ENCODE results near the gene PTPN5. TPM values are rescaled to one million over a fixed set of nuclear protein-coding genes. Genes with fewer than 3 reads are reported as not detected.
"Not testable (repeated sequence)": the region's sequence is repeated elsewhere in the genome, so short reads cannot be mapped to it uniquely, and the experiment has no call there.

The PTPN5 gene
- total RNA-seq = under 1 TPM; 0.14 to 0.92 (median 0.17) TPM
- long read RNA-seq, donor 1, partial matches to known transcripts = 0 of 3 reads
- long read RNA-seq, donor 1, other reads (novel, unspliced or antisense) = 2 of 3 reads
- long read RNA-seq, donor 2, partial matches to known transcripts = 0 of 1 reads
- long read RNA-seq, donor 2, other reads (novel, unspliced or antisense) = 0 of 1 reads

GRCh38 chr11:18791207-18791968, at the start of gene PTPN5:
PTPN5 (minus strand) TSS chr11:18791798; CDS start chr11:18771958, 19,840 bp downstream.
- H3K9me3 ChIP-seq = no peaks in the 10 kb centered on the region
- H3K4me3 ChIP-seq = no peak within 1 kb of the TSS
- H3K36me3 ChIP-seq (ENCODE audit: low read depth) = no peaks in the 10 kb centered on the region
- H3K4me1 ChIP-seq (ENCODE audit: low read depth) = peaks cover 4% of the 10 kb centered on the region
- DNase-seq (no peak), ATAC-seq (no peak)
- TF ChIP-seq CTCF (IDR thresholded peaks at IDR 0.05) = no peak
- intact Hi-C loops (cut with DNase I, micrococcal nuclease) = no loop called here

GRCh38 chr11:18836417-18836816, 44.8 kb upstream of the PTPN5 start:
- intact Hi-C loops (cut with DNase I, micrococcal nuclease) = no loop called here
- no peak for TF ChIP-seq CTCF (IDR thresholded peaks at IDR 0.05)
- Histone ChIP-seq H3K36me3 (ENCODE audit: low read depth) (no peaks in the 10 kb centered on the region), H3K4me1 (ENCODE audit: low read depth) (no peaks in the 10 kb centered on the region), H3K4me3 (no peak overlapping the region), H3K9me3 (no peaks in the 10 kb centered on the region)
- DNase-seq (no peak), ATAC-seq (no peak)

- Histone ChIP-seq H3K9me3 (no peaks in the 10 kb centered on the region), H3K4me3 (no peak overlapping the region), H3K36me3 (ENCODE audit: low read depth) (no peaks in the 10 kb centered on the region), H3K4me1 (ENCODE audit: low read depth) (no peaks in the 10 kb centered on the region)
- intact Hi-C loops (cut with DNase I, micrococcal nuclease) = no loop called here
- no peak for DNase-seq
- TF ChIP-seq CTCF (IDR thresholded peaks at IDR 0.05) = no peak
- no peak for ATAC-seq
Measured at GRCh38 chr11:18834754-18835466, 43.3 kb upstream of the PTPN5 start.

- intact Hi-C loops (cut with DNase I, micrococcal nuclease); ATAC-seq: not testable (repeated sequence)
Measured at GRCh38 chr11:18820160-18820559, 28.6 kb upstream of the PTPN5 start.

GRCh38 chr11:18804199-18804999, 12.8 kb upstream of the PTPN5 start:
- no peaks in the 10 kb centered on the region for H3K4me1 ChIP-seq (ENCODE audit: low read depth)
- intact Hi-C loops (cut with DNase I, micrococcal nuclease) = no loop called here
- TF ChIP-seq CTCF (IDR thresholded peaks at IDR 0.05) = no peak
- no peak for DNase-seq
- no peaks in the 10 kb centered on the region for H3K9me3 ChIP-seq
- H3K36me3 ChIP-seq (ENCODE audit: low read depth) = no peaks in the 10 kb centered on the region
- ATAC-seq = no peak
- no peak overlapping the region for H3K4me3 ChIP-seq

More at GRCh38 chr11:18820160-18820559, 28.6 kb upstream of the PTPN5 start:
- DNase-seq; H3K36me3 ChIP-seq (ENCODE audit: low read depth); H3K4me1 ChIP-seq (ENCODE audit: low read depth); H3K4me3 ChIP-seq; H3K9me3 ChIP-seq: not testable (repeated sequence)
